Ovary (tissue), 3 donors: ENCODE measurements around the gene STK24.

ENCODE experiments used
- CTCF ChIP-seq, 3 donors: fragments of 450-650 bp in 2 of 3; fragments of 200-600 bp in 1 of 3; IDR thresholded peaks; one replicate each; pipeline versions ENCODE4 v1.5.1 to v1.8.0; 2016 to 2022; ENCODE audit warnings: antibody characterized with exemption in 3 of 3, mild to moderate bottlenecking in 1 of 3
- EP300 ChIP-seq: sonication (generic); formaldehyde crosslinking; IDR thresholded peaks from one replicate; pipeline ENCODE4 v1.6.1; 2017; ENCODE audit warnings: antibody characterized with exemption
- donor health status: DM: no; HTN: no; CAD: no.

GRCh38 chr13:98522371-98522770, 54.5 kb downstream of the STK24 start:
- TF ChIP-seq EP300: no peak
- no peak for TF ChIP-seq CTCF (IDR thresholded peaks at IDR 0.05)
